WTC11 (cell line): ENCODE results near the gene ADGRB3.

ENCODE experiments used
- ATF2 ChIP-seq: sonication (generic); formaldehyde crosslinking; IDR thresholded peaks from 2 replicates; pipeline ENCODE4 v1.8.1; 2022; ENCODE audit warnings: low read depth, missing genetic modification reagents, borderline replicate concordance
- CREB1 ChIP-seq: sonication (generic); formaldehyde crosslinking; IDR thresholded peaks from 2 replicates; pipeline ENCODE4 v1.8.0; 2023; ENCODE audit warnings: mild to moderate bottlenecking, missing genetic modification reagents
- CTCF ChIP-seq: fragments of 200-600 bp; IDR thresholded peaks from 2 replicates; pipeline ENCODE4 v1.8.0; 2022; ENCODE audit warnings: antibody characterized with exemption
- ETV6 ChIP-seq: sonication (generic); formaldehyde crosslinking; IDR thresholded peaks from 2 replicates; pipeline ENCODE4 v1.8.1; 2022; ENCODE audit warnings: mild to moderate bottlenecking, missing genetic modification reagents
- MLX ChIP-seq: sonication (generic); formaldehyde crosslinking; IDR thresholded peaks from 2 replicates; pipeline ENCODE4 v1.8.1; 2023; ENCODE audit warnings: mild to moderate bottlenecking, missing genetic modification reagents, moderate library complexity
- MYBL2 ChIP-seq: sonication (generic); formaldehyde crosslinking; IDR thresholded peaks from 2 replicates; pipeline ENCODE4 v1.8.1; 2023; ENCODE audit warnings: mild to moderate bottlenecking, moderate library complexity, missing genetic modification reagents
- NFE2L1 ChIP-seq: sonication (generic); formaldehyde crosslinking; IDR thresholded peaks from 2 replicates; pipeline ENCODE4 v1.8.1; 2023; ENCODE audit warnings: missing genetic modification reagents
- PREB ChIP-seq: sonication (generic); formaldehyde crosslinking; IDR thresholded peaks from 2 replicates; pipeline ENCODE4 v1.8.1; 2022; ENCODE audit warnings: mild to moderate bottlenecking, missing genetic modification reagents, moderate library complexity, borderline replicate concordance
- TEAD4 ChIP-seq: sonication (generic); formaldehyde crosslinking; IDR thresholded peaks from 2 replicates; pipeline ENCODE4 v1.8.0; 2022; ENCODE audit warnings: mild to moderate bottlenecking, missing genetic modification reagents
- USF2 ChIP-seq: sonication (generic); formaldehyde crosslinking; IDR thresholded peaks from 2 replicates; pipeline ENCODE4 v1.8.1; 2023; ENCODE audit warnings: mild to moderate bottlenecking, missing genetic modification reagents, moderate library complexity
- ZNF396 ChIP-seq: fragments of 250-450 bp; sonication (Bioruptor Pico); IDR thresholded peaks from 2 replicates; pipeline ENCODE4 v1.8.0; 2021; ENCODE audit warnings: mild to moderate bottlenecking, moderate library complexity, borderline replicate concordance

GRCh38 chr6:69246983-69247382 is 611.9 kb downstream of the ADGRB3 start:
- no peak for TF ChIP-seq ETV6
- no peak for TF ChIP-seq CTCF
- no peak for TF ChIP-seq ZNF396 (CRISPR knock-in tag)
- no peak for TF ChIP-seq NFE2L1 (CRISPR knock-in tag)
- TF ChIP-seq TEAD4 (CRISPR knock-in tag) = no peak
- no peak for TF ChIP-seq MYBL2 (CRISPR knock-in tag)
- TF ChIP-seq PREB (CRISPR knock-in tag) = no peak
- no peak for TF ChIP-seq USF2 (CRISPR knock-in tag)
- TF ChIP-seq CREB1 (CRISPR knock-in tag) = no peak
- TF ChIP-seq ATF2 (CRISPR knock-in tag) = no peak
- no peak for TF ChIP-seq MLX (CRISPR knock-in tag)
